ENCODE results near the gene VSNL1.

The VSNL1 gene

GRCh38 chr2:17518212-17519154 lies 22.0 kb upstream of the VSNL1 start, which contains the start of gene RAD51AP2:
RAD51AP2 (minus strand) TSS chr2:17518440; CDS start chr2:17518415, 25 bp downstream.
- peak; percentile 90 for DNase-seq (ENCODE audit: low read depth, low spot score)
- H3K4me3 ChIP-seq (ENCODE audit: low read depth, low read length) = peak within 1 kb of the TSS; percentile 51

GRCh38 chr2:17519486-17519885 lies 21.0 kb upstream of the VSNL1 start:
- in situ Hi-C loops (cut with HindIII; ENCODE audit: low sequenced_read_pairs) = no loop called here
- no peak for DNase-seq (ENCODE audit: low read depth, low spot score)
- TF ChIP-seq CTCF (IDR thresholded peaks at IDR 0.05; ENCODE audit: low read depth, low read length) = no peak
- H3K4me3 ChIP-seq (ENCODE audit: low read depth, low read length) = no peak overlapping the region

More at GRCh38 chr2:17518212-17519154, 22.0 kb upstream of the VSNL1 start, which contains the start of gene RAD51AP2:
- no peak for TF ChIP-seq CTCF (IDR thresholded peaks at IDR 0.05; ENCODE audit: low read depth, low read length)
- in situ Hi-C loops (cut with HindIII; ENCODE audit: low sequenced_read_pairs) = no loop called here

GRCh38 chr2:17520761-17521160 lies 19.7 kb upstream of the VSNL1 start:
- no peak for DNase-seq (ENCODE audit: low read depth, low spot score)
- no peak for TF ChIP-seq CTCF (IDR thresholded peaks at IDR 0.05; ENCODE audit: low read depth, low read length)
- in situ Hi-C loops (cut with HindIII; ENCODE audit: low sequenced_read_pairs) = no loop called here
- H3K4me3 ChIP-seq (ENCODE audit: low read depth, low read length) = no peak overlapping the region

- H3K4me3 ChIP-seq (ENCODE audit: low read depth, low read length) = no peak overlapping the region
- TF ChIP-seq CTCF (IDR thresholded peaks at IDR 0.05; ENCODE audit: low read depth, low read length) = no peak
- in situ Hi-C loops (cut with HindIII; ENCODE audit: low sequenced_read_pairs) = no loop called here
- DNase-seq (ENCODE audit: low read depth, low spot score) = no peak
These were observed 18.9 kb upstream of the VSNL1 start for GRCh38 chr2:17521621-17522020.

GRCh38 chr2:17522303-17522702 lies 18.2 kb upstream of the VSNL1 start:
- no peak overlapping the region for H3K4me3 ChIP-seq (ENCODE audit: low read depth, low read length)
- in situ Hi-C loops (cut with HindIII; ENCODE audit: low sequenced_read_pairs) = no loop called here
- no peak for DNase-seq (ENCODE audit: low read depth, low spot score)
- TF ChIP-seq CTCF (IDR thresholded peaks at IDR 0.05; ENCODE audit: low read depth, low read length) = no peak

- no peak for DNase-seq (ENCODE audit: low read depth, low spot score)
- H3K4me3 ChIP-seq (ENCODE audit: low read depth, low read length) = no peak overlapping the region
- TF ChIP-seq CTCF (IDR thresholded peaks at IDR 0.05; ENCODE audit: low read depth, low read length) = no peak
- in situ Hi-C loops (cut with HindIII; ENCODE audit: low sequenced_read_pairs) = no loop called here
These were observed 10.7 kb upstream of the VSNL1 start for GRCh38 chr2:17529771-17530170.
